HL-60/S4 treated with retinoic acid at 250 ng/mL for 4 days and 3 days (cell line): ENCODE measurements around the gene KPRP.

Experiments
- in situ Hi-C: fragments of 300-500 bp; cut with MboI; formaldehyde crosslinking; loops from 2 replicates; pipeline ENCODE4 v1.7.0; 2022; ENCODE audit warnings: low sequenced_read_pairs

Gene KPRP

GRCh38 chr1:152757747-152758146 is at the start of gene KPRP:
Gene KPRP (plus strand): TSS chr1:152758025. CDS start chr1:152759589, 1,564 bp downstream.
- in situ Hi-C loops = no loop called here

- in situ Hi-C loops = no loop called here
These were observed 39.6 kb upstream of the KPRP start for GRCh38 chr1:152718238-152718637.

GRCh38 chr1:152725261-152725660 is 32.6 kb upstream of the KPRP start:
- in situ Hi-C loops = no loop called here

- in situ Hi-C loops = no loop called here
These were observed 28.8 kb upstream of the KPRP start for GRCh38 chr1:152728986-152729385.

GRCh38 chr1:152735648-152736047 is 22.2 kb upstream of the KPRP start:
- in situ Hi-C loops = no loop called here

- in situ Hi-C loops = no loop called here
These were observed 19.8 kb upstream of the KPRP start for GRCh38 chr1:152737997-152738396.

- in situ Hi-C loops = no loop called here
These were observed 18.0 kb upstream of the KPRP start for GRCh38 chr1:152739841-152740240.

GRCh38 chr1:152741656-152742055 is 16.2 kb upstream of the KPRP start:
- in situ Hi-C loops = no loop called here

- in situ Hi-C loops = no loop called here
These were observed 14.3 kb upstream of the KPRP start for GRCh38 chr1:152743371-152744145.

GRCh38 chr1:152745289-152745704 is 12.5 kb upstream of the KPRP start:
- in situ Hi-C loops = no loop called here

- in situ Hi-C loops = no loop called here
These were observed 11.9 kb upstream of the KPRP start for GRCh38 chr1:152745765-152746444.

- in situ Hi-C loops = no loop called here
These were observed 10.0 kb upstream of the KPRP start for GRCh38 chr1:152747831-152748230.

GRCh38 chr1:152752225-152752624 is 5.6 kb upstream of the KPRP start:
- in situ Hi-C loops = no loop called here

- in situ Hi-C loops = no loop called here
These were observed 4.2 kb upstream of the KPRP start for GRCh38 chr1:152753586-152753985.

GRCh38 chr1:152756872-152757271 is 953 bp upstream of the KPRP start:
- in situ Hi-C loops = no loop called here

- in situ Hi-C loops = no loop called here
These were observed 811 bp downstream of the KPRP start for GRCh38 chr1:152758636-152759035.

GRCh38 chr1:152759453-152760173 is 1.8 kb downstream of the KPRP start:
- in situ Hi-C loops = no loop called here

GRCh38 chr1:152760551-152761190 is 2.8 kb downstream of the KPRP start:
- in situ Hi-C loops = no loop called here

GRCh38 chr1:152761609-152762213 is 3.9 kb downstream of the KPRP start:
- in situ Hi-C loops = no loop called here

- in situ Hi-C loops = no loop called here
These were observed 11.2 kb downstream of the KPRP start for GRCh38 chr1:152768847-152769533.
